Panc1 (cell line): ENCODE measurements around the gene OR1E1. TPM values are rescaled to one million over a fixed set of nuclear protein-coding genes. Genes with fewer than 3 reads are reported as not detected.
A peak's percentile ranks its signal among the peaks of the same experiment; 100 is the strongest.
"Not testable (repeated sequence)": the region's sequence is repeated elsewhere in the genome, so short reads cannot be mapped to it uniquely, and the experiment has no call there.

ENCODE experiments used
- ATAC-seq: fragments of 200-7000 bp; cut with Tn5 transposase; 2 replicates; pipeline ENCODE4 v1.9.1; 2020; ENCODE audit warnings: mild to moderate bottlenecking, moderate library complexity
- BruUV-seq: library from RNA; stranded (reverse); fragments of 400-500 nt; replicated peaks from 2 replicates; lab custom pipeline; 2021; lab: Mats Ljungman, UMichigan
- CTCF ChIA-PET: fragments of 300-600 bp; sonication (Branson Sonifier 250); formaldehyde crosslinking; loops from one replicate; lab custom pipeline; 2022; ENCODE audit warnings: antibody characterized with exemption; lab: Charles Lee
- POLR2A ChIA-PET: fragments of 300-600 bp; sonication (Branson Sonifier 250); formaldehyde crosslinking; loops from one replicate; lab custom pipeline; 2022; ENCODE audit warnings: antibody characterized with exemption; lab: Charles Lee
- DNase-seq: peaks from one replicate; pipeline ENCODE4 v3.0.0-alpha.2; 2010; ENCODE audit warnings: low read depth, low spot score
- H3K27ac ChIP-seq: 2 replicates; pipeline ENCODE4 v1.5.1; 2011; ENCODE audit warnings: mild to moderate bottlenecking, low read length, inconsistent platforms
- H3K27me3 ChIP-seq: fragments of 200-500 bp; sonication (Bioruptor generic); 2 replicates; pipeline ENCODE4 v1.6.0; 2014; ENCODE audit warnings: low read length, inconsistent platforms; ENCODE audit not compliant: control insufficient read depth, insufficient read depth
- H3K36me3 ChIP-seq: fragments of 200-500 bp; sonication (Bioruptor generic); 2 replicates; pipeline ENCODE4 v1.5.1; 2014; ENCODE audit warnings: inconsistent platforms, mild to moderate bottlenecking, low read length, moderate library complexity; ENCODE audit not compliant: control insufficient read depth, insufficient read depth
- H3K4me1 ChIP-seq: 2 replicates; pipeline ENCODE4 v1.5.1; 2011; ENCODE audit warnings: inconsistent platforms, mild to moderate bottlenecking, low read length, moderate library complexity; ENCODE audit not compliant: control insufficient read depth, insufficient read depth
- H3K4me3 ChIP-seq, 2 experiments: 2 replicates each; pipeline ENCODE4 v1.5.1; 2011 to 2012; ENCODE audit warnings: low read depth in 2 of 2, low read length in 2 of 2, mild to moderate bottlenecking in 2 of 2, inconsistent platforms in 1 of 2, moderate library complexity in 1 of 2
- H3K9me3 ChIP-seq: fragments of 200-500 bp; sonication (Bioruptor generic); 2 replicates; pipeline ENCODE4 v1.5.1; 2014; ENCODE audit warnings: low read depth, mild to moderate bottlenecking, inconsistent platforms, low read length, moderate library complexity; ENCODE audit not compliant: control insufficient read depth, insufficient read depth
- POLR2AphosphoS5 ChIP-seq: IDR thresholded peaks from 2 replicates; pipeline ENCODE4 v1.6.1; 2012; ENCODE audit warnings: mild to moderate bottlenecking, low read depth, low read length, moderate library complexity
- SIN3A ChIP-seq: IDR thresholded peaks from 2 replicates; pipeline ENCODE4 v1.6.1; 2012; ENCODE audit warnings: low read depth, mild to moderate bottlenecking, low read length, moderate library complexity, borderline replicate concordance; ENCODE audit not compliant: insufficient read depth
- TCF7L2 ChIP-seq: IDR thresholded peaks from 2 replicates; pipeline ENCODE4 v1.6.1; 2011; ENCODE audit warnings: mild to moderate bottlenecking, low read depth, low read length, inconsistent platforms
- in situ Hi-C: cut with HindIII; loops from 2 replicates; pipeline ENCODE4 v1.10.0; 2016; ENCODE audit warnings: low sequenced_read_pairs, low pct_unique_long_range_greater_than_20kb
- intact Hi-C: fragments of 100-400 bp; cut with micrococcal nuclease; formaldehyde crosslinking; loops from one replicate; pipeline ENCODE4 v1.10.0; 2022; ENCODE audit not compliant: unreplicated experiment
- total RNA-seq: library from RNA; stranded (reverse); gene quantifications from one replicate; pipeline ENCODE4 v1.2.1, GENCODE V29; 2021; ENCODE audit not compliant: unreplicated experiment
- TF ChIP-seq, protein P1 (sequence below), 2 experiments: IDR thresholded peaks; 2 replicates each; pipeline ENCODE4 v1.6.1; 2011 to 2012; ENCODE audit warnings: low read depth in 2 of 2, control low read depth in 1 of 2, low read length in 1 of 2, mild to moderate bottlenecking in 1 of 2, moderate library complexity in 1 of 2; ENCODE audit not compliant: insufficient read depth in 1 of 2
- TF ChIP-seq, protein P2 (sequence below): fragments of 450-650 bp; IDR thresholded peaks from 2 replicates; pipeline ENCODE4 v1.5.1; 2017; ENCODE audit warnings: mild to moderate bottlenecking

Gene OR1E1
- total RNA-seq, 1 experiment from 2014 or later = not detected

DNA sequence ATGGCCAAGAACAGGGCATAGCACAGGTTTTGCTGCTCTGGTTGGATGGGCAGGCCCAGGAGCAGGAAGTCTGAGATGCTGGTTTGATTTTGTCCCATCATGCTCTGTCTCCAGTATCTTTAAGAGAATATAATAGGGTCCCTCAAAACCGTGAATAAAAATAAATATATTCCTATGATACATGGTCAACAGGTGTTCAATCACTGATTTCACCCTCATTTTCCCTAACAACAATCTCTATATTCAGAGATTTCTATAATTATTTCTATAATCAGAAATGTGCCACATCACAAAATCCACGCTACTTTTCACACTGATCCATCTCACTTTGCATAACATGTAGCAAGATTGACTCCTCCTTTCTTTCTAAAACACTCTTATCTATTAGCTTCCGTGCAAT lies 35.5 kb upstream of the OR1E1 start, which contains the start of gene OR1E2:
Gene OR1E2, minus strand, starts transcription at position 101 of the 400 bp plus-strand sequence. Its CDS starts 0 bp downstream, at position 101.
- Histone ChIP-seq H3K9me3 (no peaks in the 10 kb centered on the region), H3K4me3 (no peak within 1 kb of the TSS), H3K36me3 (no peaks in the 10 kb centered on the region), H3K4me1 (no peaks in the 10 kb centered on the region), H3K27me3 (no peaks in the 10 kb centered on the region), H3K27ac (no peak within 1 kb of the TSS)
- DNase-seq (no peak), ATAC-seq (no peak)
- intact Hi-C loops (no loop called here), in situ Hi-C loops (no loop called here)
- POLR2A ChIA-PET = no interaction called here
- no TSS peak for BruUV-seq
- CTCF ChIA-PET = no interaction called here
- TF ChIP-seq TCF7L2 (no peak), POLR2AphosphoS5 (no peak)
- TF ChIP-seq, protein P1, sequence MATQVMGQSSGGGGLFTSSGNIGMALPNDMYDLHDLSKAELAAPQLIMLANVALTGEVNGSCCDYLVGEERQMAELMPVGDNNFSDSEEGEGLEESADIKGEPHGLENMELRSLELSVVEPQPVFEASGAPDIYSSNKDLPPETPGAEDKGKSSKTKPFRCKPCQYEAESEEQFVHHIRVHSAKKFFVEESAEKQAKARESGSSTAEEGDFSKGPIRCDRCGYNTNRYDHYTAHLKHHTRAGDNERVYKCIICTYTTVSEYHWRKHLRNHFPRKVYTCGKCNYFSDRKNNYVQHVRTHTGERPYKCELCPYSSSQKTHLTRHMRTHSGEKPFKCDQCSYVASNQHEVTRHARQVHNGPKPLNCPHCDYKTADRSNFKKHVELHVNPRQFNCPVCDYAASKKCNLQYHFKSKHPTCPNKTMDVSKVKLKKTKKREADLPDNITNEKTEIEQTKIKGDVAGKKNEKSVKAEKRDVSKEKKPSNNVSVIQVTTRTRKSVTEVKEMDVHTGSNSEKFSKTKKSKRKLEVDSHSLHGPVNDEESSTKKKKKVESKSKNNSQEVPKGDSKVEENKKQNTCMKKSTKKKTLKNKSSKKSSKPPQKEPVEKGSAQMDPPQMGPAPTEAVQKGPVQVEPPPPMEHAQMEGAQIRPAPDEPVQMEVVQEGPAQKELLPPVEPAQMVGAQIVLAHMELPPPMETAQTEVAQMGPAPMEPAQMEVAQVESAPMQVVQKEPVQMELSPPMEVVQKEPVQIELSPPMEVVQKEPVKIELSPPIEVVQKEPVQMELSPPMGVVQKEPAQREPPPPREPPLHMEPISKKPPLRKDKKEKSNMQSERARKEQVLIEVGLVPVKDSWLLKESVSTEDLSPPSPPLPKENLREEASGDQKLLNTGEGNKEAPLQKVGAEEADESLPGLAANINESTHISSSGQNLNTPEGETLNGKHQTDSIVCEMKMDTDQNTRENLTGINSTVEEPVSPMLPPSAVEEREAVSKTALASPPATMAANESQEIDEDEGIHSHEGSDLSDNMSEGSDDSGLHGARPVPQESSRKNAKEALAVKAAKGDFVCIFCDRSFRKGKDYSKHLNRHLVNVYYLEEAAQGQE (IDR thresholded peaks at IDR 0.05; ENCODE audit: insufficient read depth in 1 of 2, low read depth in 2 of 2, low read length in 1 of 2) = no peak

DNA sequence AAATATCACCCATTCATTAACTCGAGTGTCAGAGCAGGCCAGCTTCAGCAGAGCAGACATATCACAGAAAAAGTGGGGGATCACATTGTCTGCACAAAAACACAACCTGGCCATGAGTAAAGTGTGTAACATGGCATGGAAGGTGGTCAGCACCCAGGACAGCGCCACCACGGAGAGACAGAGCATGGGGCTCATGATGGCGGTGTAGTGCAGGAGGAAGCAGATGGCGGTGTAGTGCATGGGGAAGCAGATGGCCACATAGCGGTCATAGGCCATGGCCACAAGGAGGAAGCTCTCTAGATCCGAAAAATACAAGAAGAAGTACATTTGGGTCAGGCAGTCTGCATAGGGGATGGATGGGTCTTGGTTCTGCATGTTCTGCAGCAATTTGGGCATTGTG lies 35.0 kb upstream of the OR1E1 start:
- DNase-seq, CTCF ChIA-PET, H3K4me3 ChIP-seq, H3K9me3 ChIP-seq, ATAC-seq, BruUV-seq, H3K4me1 ChIP-seq, intact Hi-C loops, H3K27me3 ChIP-seq, in situ Hi-C loops, POLR2A ChIA-PET, H3K27ac ChIP-seq, H3K36me3 ChIP-seq: not testable (repeated sequence)
- TF ChIP-seq, protein P1 (IDR thresholded peaks at IDR 0.05; ENCODE audit: insufficient read depth in 1 of 2, low read depth in 2 of 2, low read length in 1 of 2) = peak; percentile 75 to 79

DNA sequence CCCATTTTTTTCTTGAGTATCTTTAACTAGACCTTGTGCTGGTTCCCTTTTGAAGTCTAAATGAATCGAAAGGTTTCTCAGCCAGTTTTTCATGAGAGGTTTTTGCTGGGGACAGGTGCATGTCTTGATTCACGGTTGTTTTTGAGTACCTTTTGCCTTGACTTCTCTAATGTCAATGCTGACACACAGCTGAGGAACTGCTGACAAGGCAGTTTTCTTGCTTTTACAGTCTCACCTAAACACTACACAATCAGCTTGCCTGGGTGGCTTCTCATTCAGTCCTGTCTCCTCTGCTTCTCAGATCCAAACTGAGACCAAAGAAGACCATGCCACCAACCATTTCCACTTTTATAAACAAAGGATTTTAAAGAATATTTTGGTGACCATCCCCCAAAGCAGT lies 20.0 kb upstream of the OR1E1 start:
- CTCF ChIA-PET = no interaction called here
- intact Hi-C loops = no loop called here
- DNase-seq (no peak), ATAC-seq (no peak)
- Histone ChIP-seq H3K4me3 (no peak overlapping the region), H3K27me3 (no peaks in the 10 kb centered on the region), H3K4me1 (no peaks in the 10 kb centered on the region), H3K9me3 (no peaks in the 10 kb centered on the region), H3K36me3 (no peaks in the 10 kb centered on the region), H3K27ac (no peak overlapping the region)
- TF ChIP-seq, protein P2, sequence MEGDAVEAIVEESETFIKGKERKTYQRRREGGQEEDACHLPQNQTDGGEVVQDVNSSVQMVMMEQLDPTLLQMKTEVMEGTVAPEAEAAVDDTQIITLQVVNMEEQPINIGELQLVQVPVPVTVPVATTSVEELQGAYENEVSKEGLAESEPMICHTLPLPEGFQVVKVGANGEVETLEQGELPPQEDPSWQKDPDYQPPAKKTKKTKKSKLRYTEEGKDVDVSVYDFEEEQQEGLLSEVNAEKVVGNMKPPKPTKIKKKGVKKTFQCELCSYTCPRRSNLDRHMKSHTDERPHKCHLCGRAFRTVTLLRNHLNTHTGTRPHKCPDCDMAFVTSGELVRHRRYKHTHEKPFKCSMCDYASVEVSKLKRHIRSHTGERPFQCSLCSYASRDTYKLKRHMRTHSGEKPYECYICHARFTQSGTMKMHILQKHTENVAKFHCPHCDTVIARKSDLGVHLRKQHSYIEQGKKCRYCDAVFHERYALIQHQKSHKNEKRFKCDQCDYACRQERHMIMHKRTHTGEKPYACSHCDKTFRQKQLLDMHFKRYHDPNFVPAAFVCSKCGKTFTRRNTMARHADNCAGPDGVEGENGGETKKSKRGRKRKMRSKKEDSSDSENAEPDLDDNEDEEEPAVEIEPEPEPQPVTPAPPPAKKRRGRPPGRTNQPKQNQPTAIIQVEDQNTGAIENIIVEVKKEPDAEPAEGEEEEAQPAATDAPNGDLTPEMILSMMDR = no peak
- TF ChIP-seq TCF7L2 = no peak
- no peak for TF ChIP-seq POLR2AphosphoS5
- no peak for TF ChIP-seq SIN3A
- TF ChIP-seq, protein P1 (IDR thresholded peaks at IDR 0.05; ENCODE audit: insufficient read depth in 1 of 2, low read depth in 2 of 2, low read length in 1 of 2) = no peak
- POLR2A ChIA-PET = no interaction called here
- BruUV-seq = no TSS peak
- in situ Hi-C loops = no loop called here
